HG03064 (cell line): ENCODE results near the gene TGM6.

Experiments
- ATAC-seq: cut with Tn5 transposase; IDR thresholded peaks from one replicate; pipeline ENCODE4 v1.9.1; 2021; ENCODE audit warnings: low read depth; ENCODE audit not compliant: unreplicated experiment

TGM6 gene

GRCh38 chr20:2451939-2452732 lies 71.4 kb downstream of the TGM6 start:
- ATAC-seq = no peak

DNA sequence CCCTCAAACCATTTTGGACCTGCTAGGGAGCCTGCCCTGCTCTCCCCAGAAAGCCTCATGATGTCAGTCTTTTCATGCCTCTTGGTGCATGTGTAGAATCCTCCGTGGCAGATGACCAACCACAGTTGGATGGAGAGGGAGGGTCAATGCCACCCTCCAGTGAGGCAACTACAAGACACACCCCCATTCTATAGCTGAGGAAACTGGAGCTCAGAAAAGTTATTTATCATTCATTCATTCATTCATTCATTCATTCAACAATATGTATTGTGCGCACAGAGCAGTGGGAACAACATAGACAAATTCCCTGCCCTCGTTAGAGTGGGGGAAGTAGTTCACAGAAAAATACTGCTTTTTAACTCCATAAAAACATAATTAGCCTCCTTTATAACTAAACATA lies 73.1 kb downstream of the TGM6 start:
- no peak for ATAC-seq

DNA sequence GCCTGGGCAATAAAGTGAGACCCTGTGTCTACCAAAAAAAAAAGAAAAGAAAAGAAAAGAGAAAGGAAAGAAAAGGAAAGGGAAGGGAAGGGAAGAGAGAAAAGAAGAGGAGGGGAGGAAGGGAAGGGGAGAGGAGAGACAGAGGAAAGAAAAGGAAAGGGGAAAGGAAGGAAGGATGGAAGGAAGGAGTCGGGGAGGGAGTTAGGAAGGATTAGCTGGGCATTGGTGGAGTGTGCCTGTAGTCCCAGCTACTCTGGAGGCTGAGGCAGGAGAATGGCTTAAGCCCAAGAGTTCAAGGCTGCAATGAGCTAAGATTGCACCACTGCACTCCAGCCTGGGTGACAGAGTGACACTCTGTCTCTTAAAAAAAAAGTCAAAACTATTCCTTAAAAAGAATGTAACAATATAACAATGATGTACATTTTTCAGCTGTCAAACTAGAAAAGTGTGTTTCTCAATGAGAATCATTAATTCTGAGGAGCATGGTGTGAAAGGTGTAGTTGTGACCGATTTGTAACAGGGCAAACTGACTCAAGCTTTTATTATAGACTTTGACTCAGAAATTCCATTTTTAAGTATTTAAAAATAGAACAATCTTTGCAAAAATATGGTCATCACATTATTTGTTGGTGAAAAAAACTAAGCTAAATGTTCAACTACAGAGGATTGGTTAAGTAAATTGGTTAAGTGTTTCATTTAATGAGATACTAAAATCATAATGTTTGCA lies 75.2 kb downstream of the TGM6 start:
- ATAC-seq = no peak

DNA sequence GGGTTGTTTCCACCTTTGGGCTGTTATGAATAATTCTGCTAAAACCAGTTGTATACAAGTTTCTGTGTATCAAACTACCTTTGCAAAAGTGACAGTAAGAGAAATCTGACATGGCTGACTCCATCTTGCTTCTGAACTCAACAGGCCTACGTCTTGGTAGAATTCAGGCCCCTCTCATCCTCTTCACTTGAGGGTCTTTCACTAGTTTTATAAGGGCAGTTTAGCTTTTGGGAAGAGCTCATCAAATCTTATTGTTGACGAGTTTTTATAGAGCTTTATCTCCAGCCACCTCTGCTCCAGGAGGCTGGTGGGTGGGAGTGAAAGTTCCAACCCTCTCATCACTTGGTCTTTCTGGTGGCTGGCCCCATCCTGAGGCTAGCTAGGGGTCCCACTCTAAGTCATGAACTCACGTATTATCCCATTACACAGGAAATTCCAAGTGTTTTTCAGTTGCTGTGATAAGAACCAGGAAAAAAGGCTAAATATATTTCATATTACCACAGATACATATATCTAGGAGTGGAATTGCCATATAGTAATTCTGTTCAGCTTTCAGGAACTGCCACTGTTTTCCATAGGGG lies 78.3 kb downstream of the TGM6 start:
- no peak for ATAC-seq

DNA sequence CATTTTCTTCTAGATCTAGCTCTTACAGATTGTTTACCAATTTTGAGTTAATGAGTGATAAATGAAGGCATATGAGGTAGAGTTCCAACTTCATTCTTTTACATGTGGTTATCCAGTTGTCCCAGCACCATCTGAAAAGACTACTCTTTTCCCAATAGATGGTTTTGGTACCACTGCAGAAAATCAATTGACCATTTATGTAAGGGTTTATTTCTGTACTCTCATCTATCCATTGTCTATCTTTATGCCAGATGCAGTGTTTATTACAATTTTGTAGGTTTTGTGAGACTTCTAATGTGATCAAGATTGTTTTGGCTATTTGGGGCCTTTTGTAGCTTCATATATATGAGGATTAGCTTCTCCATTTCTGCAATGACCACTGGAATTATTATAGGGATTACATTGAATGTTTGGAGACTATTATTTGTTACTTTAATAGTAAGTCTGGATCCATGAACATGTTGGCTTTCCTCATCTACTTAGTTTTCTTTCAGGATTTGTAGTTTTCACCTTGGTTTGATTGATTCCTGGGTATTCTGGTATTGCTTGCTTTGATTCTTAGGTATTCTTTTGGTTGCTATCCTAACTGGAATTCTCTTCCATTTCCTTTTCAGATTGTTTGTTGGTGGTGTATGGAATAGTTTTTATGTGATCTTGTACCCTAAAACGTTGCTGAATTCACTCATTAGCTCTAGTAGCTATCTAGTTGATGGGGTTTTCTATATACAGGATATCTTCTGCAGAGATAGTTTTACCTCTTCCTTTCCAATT lies 79.5 kb downstream of the TGM6 start:
- ATAC-seq = no peak

DNA sequence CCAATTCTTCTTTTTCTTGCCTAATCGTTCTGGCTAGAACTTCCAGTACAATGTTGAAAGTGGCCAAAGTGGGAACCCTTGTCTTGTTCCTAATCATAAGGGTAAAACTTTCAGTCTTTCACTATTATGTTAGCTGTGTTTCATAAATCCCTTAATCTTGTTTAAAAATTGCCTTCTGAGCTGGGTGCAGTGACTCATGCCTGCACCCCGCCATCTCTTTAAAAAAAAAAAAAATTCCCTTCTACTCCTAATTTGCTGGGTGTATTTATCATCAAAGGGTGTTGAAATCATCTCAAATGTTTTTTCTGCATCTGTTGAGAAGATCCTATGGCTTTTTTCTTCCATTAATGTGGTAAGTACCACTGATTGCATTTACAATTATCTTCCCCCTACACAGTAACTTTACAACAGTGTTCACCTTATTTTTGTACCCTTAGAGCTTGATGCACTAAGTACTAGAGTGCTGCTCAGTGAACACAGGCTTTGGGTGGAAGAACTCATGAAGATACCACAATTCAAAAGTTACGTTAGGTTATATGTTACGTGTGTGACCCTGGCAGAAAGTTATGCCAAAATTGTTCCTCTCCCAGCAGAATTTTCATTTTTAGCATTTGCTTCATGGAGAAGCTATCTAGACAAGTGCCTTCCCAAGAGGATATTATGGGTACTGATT lies 80.2 kb downstream of the TGM6 start:
- ATAC-seq = no peak

- no peak for ATAC-seq
Observed at GRCh38 chr20:2462484-2462883, 81.8 kb downstream of the TGM6 start.

DNA sequence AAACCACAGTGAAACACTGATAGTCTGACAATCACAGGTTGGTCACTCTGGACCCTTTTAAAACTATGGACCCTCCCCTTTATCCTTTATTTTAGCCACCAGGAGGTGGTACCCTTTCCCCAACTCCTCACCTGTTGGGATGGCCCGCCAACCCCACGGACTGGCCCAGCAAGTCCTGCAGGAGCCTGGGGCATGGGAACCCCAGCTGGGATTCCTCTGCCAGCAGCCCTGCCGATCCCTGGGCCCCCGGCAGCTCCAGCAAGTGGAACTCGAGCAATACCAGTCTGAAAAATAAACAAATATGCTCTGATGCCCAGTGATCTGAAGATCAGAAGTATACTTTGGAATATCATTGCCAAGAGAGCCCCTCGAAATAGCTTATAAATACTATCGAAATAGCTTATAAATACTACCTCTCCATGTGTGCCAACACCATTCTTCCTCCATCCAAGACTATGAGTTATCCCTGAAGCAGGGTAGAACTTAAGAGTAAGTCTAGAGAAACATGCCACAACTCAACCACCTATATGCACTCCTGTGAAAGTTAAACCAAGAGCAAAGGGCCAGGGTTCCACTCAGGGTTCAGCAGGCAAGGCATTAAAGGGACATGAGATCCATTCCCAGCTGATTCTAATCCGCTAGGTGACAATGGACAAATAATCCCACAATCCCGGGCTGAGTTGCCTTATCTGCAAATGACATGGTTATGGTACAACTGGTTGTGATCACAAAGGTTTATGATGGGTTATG lies 83.1 kb downstream of the TGM6 start:
- no peak for ATAC-seq

DNA sequence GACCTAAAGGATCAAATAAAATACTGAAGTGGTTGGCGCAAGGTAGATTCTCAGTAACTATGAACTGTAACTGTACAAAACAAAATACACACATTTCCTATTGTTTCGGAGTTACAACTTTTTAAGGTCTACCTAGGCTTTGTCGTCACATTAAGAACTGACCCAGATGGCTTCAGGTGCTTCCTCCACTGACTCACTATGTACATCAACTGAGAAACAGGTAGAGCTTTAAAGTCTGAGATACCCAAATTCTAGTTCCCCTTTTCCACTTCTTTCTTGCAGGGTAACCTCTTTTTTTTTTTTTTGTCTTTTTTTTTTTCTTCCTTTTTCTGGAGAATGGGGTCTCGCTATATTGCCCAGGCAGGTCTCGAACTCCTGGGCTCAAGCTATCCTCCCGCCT lies 84.4 kb downstream of the TGM6 start:
- no peak for ATAC-seq

DNA sequence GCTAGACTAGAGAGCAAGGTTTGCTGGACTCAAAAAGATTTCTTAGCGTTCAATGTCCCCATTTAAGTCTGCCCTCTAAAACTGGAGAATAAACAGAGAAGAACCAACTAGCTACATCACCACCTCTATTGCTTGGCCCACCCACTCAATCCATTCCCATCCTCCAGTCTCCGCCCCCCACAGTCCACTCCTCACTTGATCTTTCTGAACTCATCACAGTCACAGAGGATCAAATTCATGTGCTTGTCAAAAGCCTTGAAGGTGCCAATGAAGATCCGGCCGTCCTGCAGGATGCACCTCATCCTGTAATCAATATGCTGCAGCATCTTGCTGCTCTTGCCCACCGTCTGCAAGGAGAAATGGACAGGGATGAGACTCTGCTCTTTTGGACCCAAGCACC lies 86.7 kb downstream of the TGM6 start:
- no peak for ATAC-seq

GRCh38 chr20:2468581-2469407 lies 88.1 kb downstream of the TGM6 start:
- ATAC-seq = no peak

DNA sequence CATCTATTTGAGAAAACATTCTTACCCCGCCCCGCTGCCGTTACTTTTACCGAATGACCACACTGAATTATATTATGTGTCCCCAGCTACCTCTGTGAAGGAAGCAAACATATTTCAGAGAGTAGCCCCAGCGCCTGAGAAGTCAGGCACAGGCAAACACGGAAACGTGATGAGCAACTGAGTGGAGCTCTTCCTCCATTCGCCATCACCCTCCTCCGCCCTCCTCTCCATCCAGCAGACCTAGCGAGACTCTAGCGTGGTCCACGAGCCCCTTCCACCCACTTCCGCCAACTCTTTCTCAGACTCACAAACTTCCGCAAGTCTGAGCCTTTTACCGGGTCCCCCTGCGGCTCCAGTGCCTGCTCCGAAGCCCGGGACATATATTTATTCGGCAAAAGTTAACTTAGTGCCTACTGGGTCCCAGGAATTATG lies 89.3 kb downstream of the TGM6 start:
- no peak for ATAC-seq

GRCh38 chr20:2470423-2471193 lies 89.9 kb downstream of the TGM6 start, which contains the start of gene SNRPB:
TSS of gene SNRPB (minus strand) at chr20:2470789. CDS start at chr20:2470690, 99 bp downstream.
- ATAC-seq = peak; percentile 95

- no peak for ATAC-seq
Observed at GRCh38 chr20:2473516-2473915, 92.8 kb downstream of the TGM6 start.

DNA sequence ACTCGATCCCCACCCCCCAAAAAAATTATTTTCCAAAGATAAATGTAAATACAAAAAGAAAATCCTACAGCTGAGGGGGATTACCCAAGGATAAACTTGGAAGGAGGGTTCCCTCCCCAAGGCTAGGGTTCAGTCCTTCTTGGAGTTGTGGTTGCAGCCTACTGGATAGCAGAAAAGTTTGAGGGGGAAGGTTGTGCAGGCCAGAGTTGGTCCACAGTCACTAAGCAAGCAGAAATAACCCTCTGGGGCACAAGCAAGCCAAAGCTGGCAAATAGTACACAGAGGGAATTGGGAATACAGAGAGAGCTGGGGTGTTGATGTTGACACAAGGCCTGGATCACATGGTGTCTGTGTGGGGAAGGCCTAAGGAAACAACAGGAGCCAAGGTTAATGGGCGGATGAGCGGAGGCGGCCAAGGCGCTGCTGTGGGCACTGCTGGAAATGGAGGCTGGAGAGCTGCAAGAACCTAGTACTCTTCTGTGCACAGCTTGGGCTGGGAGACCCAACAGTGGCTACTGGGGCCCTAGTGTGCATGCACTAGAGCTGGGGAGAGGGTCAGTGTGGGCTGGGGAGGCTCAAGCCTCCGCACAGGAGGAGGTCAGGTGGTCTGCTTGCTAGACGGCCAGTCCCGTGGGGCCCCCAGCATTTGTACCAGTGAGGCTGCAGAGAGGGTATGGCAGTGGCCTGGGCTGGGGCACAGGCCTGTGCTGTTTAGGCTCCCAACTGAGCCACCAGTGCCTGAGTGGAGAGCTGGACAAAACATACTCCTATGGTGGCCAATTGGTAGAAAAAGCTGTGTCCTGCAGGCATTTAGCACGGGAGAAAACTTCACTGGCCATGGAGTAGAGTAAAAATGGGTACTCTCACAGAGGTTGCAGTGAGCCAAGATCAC lies 95.4 kb downstream of the TGM6 start:
- ATAC-seq = no peak

GRCh38 chr20:2476742-2477615 lies 96.3 kb downstream of the TGM6 start:
- ATAC-seq = no peak
